Activated T-helper 1 cell treated with Interleukin-2 at 50 U/mL for 16 hours (primary cell): Measurements from ENCODE around the gene MRRF.
"Not testable (repeated sequence)": the region's sequence is repeated elsewhere in the genome, so short reads cannot be mapped to it uniquely, and the experiment has no call there.

Experiments
- DNase-seq: peaks from one replicate; pipeline ENCODE4 v3.0.0-alpha.2; 2020; ENCODE audit warnings: low read depth

The MRRF gene

DNA sequence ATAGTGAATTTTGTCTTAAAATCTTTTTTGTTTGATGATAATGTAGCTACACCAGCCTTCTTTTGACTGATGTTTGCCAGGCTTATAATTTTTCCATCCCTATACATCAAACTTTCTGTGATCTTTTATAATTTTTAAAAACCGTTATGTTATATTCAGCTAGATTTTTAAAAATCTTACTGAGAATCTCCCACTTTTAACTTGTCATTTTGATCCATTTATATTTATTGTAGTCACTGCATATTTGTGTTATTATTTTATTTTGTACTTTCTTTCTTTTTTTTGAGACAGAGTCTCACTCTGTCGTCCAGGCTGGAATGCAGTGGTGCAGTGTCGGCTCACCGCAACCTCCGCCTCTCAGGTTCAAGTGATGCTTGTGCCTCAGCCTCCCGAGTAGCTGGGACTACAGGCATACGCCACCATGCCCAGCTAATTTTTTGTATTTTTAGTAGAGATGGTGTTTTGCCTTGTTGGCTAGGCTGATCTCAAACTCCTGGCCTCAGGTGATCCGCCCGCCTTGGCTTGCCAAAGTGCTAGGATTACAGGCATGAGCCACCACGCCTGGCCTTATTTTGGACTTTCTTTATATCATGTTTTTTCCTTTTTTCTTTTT is 12.7 kb downstream of the MRRF start:
- DNase-seq: no peak

DNA sequence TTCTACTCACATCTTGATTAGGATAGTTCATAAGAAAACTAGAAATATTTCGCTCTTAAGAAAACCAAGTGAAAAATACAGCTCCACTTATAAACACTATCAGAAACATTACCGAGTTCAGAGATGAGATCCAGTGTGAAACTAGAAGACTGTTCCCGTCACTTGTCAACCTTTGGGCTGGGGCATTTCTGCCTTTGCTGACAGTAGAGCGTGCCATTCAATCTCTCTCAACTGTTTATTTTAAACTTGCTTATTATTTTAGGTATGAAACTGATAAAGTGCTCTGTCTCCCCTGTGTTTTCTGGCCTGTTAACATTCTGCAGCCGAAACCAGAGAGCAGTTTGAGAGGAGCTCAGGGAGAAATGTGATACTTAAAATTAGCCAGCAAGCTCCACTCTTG is 16.7 kb downstream of the MRRF start:
- DNase-seq: no peak

- DNase-seq: no peak
Measured at GRCh38 chr9:122286764-122287163, 22.1 kb downstream of the MRRF start.

- DNase-seq: no peak
Measured at GRCh38 chr9:122287214-122287720, 22.6 kb downstream of the MRRF start.

DNA sequence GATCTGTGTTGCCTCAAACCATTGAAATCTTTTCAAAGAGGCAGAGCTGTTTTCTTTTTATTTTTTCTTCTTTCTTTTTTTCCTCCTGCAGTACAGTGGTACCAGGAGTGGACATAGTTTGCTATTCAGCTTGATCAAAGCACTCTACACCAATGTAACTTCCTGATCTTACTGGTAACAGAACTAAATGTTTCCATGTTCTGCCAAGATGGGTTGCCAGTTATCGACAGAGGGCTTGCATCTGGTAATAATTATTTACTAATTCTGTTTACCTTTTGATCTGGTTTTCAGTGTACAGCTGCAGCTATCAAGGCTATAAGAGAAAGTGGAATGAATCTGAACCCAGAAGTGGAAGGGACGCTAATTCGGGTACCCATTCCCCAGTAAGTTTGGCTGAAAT is 26.8 kb downstream of the MRRF start:
- no peak for DNase-seq

GRCh38 chr9:122294531-122294930 is 29.8 kb downstream of the MRRF start:
- DNase-seq: no peak

DNA sequence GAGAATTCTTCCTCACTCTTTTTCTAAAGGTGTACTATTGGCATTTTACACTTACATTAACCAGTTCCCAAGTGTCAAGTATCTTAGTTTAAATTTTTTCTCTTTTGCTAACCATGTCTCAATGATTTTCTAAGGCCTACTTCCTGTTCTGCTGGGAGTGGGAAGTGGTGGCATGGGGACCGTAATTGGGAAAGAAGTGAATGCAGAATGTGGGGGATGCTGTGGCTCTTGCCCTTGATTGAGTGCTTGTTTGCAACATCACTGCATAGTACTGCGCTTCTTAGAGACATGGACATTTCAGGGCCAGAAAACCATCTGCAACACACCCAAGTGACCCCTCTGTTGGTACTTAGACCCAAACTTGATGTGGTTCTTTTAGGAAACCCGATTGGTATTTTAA is 32.8 kb downstream of the MRRF start:
- no peak for DNase-seq

DNA sequence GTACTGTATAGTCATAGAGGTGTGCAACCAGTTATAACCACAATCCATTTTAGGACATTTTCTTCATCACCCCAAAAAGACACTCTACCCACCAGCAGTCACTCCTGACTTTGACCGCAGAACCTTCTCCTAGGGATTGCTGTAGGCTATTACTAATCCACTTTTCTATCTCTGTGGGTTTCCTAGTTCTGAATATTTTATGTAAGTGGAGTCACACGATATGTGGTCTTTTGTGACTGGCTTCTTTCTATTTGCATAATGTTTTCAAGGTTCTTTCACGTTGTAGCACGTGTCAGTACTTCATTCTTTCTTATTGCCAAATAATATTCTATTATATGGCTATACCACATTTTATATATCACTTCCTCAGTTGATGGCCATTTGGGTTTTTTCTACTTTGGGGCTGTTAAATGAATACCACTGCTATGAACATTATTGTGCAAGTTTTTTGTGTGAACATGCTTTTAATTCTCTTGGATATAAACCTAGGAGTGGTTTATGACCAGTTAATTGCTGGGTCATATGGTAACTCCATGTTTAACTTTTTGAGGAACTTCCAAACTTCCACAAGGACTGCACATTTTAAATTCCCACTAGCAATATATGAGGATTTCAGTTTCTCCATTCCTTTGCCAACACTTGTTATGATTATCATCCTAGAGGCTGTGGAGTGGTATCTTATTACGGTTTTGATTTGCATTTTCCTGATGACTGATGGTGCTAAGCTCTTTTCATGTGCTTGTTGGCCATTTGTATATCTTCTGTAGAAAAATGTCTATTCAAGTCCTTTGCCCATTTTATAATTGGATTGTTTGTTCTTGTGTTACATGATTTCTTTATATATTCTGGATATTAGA is 37.8 kb downstream of the MRRF start:
- no peak for DNase-seq

GRCh38 chr9:122307061-122307460 is 42.4 kb downstream of the MRRF start:
- no peak for DNase-seq

GRCh38 chr9:122307925-122308324 is 43.2 kb downstream of the MRRF start:
- no peak for DNase-seq

- DNase-seq: no peak
Measured at GRCh38 chr9:122309861-122310260, 45.2 kb downstream of the MRRF start.

DNA sequence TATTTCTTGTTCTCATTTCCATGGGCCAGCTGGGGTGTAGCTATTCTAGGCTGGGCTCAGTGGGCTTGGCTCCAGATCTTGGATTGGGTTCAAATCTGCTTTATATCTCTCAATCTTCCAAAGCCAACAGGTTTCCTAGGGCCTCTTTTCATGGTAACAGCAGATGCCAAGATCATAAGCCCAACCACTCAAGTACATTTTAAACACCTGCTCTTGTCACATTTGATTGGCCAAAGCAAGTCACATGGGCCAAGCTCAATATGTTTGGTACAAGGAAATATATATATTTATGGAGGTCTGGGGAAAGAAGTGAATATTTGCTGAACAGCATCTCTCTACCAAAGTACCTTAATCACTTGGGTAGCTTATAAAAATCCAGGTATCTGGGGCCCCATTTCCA is 49.5 kb downstream of the MRRF start:
- no peak for DNase-seq

DNA sequence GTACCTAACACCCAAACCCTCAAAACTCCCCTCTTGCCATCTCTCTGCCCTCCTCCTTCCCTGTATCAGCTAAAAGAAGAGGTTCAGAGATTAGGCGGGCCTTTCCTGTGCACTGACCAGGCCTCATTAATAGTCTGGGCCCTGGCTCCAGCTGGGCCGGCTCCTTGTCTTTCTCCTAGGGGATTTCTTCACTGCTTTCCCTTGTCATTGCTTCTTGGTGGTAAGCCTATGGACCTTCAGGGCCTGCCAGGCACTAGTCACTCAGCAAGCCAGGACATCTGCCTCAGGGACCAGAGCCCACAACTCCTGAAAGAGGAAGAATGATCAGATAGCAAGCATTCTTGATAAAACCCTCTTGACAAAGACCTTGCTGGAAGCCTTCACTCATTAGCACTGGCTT is 50.9 kb downstream of the MRRF start:
- DNase-seq: no peak

- no peak for DNase-seq
Measured at GRCh38 chr9:122318284-122318683, 53.6 kb downstream of the MRRF start.

DNA sequence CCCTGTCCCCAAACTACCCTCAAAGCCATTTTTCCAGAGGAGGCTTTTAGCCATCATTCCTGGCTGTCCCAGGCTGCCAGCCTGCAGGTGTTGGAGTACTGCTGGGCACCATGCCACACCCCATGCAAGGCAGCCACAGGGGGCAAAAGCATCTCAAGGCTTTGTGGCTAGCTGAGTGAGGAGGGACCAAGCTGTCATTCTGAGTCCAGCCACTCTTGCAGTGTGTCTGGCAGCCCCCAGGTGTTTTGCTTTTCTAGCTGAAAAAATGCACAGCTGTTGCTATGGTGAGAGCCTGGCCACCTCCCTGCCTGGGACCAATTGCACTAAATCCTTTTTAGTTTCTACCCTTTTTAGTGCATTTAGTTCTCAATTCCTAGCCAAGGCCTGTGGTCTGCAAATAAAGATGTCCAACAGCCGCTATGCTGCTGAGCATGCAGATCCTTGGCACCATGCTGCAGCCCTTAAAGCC is 55.8 kb downstream of the MRRF start:
- no peak for DNase-seq

DNA sequence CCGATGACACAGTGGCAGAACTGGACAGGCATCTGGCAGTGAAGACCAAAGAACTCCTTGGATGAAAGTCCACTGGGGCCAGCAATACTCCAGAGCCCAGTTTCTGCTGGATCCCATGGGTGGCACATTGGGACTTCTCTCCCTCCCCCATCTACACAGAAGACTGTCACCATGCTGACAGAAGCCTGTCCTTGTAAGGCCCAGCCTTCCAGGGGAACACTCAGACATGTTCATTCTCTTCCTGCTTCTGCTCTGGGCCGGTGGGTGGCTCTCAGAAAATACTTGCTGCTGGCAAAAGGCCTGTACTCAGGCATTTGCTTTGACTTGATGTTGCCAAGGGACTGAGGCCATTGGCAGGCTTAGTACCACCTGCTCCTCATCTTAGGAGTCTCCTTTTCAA is 57.9 kb downstream of the MRRF start:
- DNase-seq: no peak

DNA sequence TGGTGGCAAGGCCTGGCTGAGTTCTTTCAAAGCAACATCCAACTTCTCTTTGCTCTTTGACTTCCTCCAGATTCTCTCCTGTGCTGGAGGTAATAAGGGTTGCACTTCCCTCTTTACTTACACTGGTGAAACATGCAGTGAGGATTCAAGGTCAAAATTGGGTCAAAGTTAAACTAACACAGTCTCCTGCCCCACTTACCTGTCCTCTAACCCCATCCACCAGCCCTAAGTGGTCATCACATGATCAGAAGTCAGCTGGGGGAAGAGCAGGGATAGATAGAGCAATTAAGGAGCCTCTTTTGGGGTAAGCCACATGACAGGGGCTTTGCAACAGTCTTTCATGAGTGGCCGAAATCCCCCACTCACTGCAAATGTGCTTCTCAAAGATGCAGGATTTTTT is 60.0 kb downstream of the MRRF start:
- not testable (repeated sequence) for DNase-seq

DNA sequence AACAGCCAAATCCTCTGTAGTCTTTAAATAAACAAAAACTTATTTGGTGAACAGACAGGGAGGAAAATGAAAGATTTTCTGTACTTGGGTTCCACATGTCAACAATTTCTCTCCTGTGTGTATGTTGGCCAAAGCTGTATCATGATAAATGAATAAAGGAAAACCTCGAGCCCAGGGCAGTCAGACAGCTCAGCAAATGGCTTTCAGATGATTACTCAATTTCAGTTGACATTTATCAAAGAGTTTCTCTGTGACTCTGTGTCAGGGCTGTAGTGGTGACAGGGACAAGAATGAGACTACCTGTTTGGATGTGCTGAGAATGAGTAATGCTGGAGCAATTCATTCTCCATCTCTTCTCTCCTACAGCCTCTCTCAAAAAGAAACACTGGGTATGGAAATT is 60.4 kb downstream of the MRRF start:
- no peak for DNase-seq

GRCh38 chr9:122327175-122327574 is 62.5 kb downstream of the MRRF start:
- DNase-seq: no peak

- no peak for DNase-seq
Measured at GRCh38 chr9:122329597-122329996, 64.9 kb downstream of the MRRF start.

DNA sequence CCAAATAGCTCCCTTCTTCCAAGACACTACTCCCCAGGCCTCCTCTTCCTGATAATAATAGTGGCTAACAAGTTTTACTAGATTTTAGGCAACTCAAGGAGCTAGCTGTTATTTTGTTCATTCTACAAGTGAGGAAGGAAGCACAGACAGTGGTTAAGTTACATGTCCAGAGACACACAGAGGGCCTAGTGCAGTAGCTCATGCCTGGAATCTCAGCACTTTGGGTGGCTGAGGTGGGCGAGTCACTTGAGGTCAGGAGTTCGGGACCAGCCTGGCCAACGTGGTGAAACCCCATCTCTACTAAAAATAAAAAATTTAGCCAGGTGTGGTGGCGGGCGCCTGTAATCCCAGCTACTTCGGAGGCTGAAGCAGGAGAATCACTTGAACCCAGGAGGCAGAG is 65.8 kb downstream of the MRRF start:
- DNase-seq: not testable (repeated sequence)

DNA sequence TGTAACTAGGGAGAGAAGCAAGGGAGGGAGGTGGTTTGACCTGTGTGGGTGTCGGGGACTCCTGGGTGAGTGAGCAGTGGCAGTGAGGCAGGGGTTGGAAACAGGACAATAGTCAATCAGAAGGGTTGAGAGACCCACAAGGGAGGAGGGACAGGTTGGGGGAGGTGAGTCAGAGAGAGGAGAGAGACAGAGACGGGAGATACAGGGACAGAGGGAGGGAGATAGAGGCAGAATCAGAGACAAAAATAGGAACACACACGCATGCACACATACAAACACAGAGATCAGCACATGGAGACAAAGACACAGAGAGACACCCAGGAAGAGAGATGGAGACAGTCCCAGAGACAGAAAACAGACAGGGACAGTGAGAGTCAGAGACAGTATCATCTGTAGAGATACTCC is 66.8 kb downstream of the MRRF start:
- DNase-seq: no peak

DNA sequence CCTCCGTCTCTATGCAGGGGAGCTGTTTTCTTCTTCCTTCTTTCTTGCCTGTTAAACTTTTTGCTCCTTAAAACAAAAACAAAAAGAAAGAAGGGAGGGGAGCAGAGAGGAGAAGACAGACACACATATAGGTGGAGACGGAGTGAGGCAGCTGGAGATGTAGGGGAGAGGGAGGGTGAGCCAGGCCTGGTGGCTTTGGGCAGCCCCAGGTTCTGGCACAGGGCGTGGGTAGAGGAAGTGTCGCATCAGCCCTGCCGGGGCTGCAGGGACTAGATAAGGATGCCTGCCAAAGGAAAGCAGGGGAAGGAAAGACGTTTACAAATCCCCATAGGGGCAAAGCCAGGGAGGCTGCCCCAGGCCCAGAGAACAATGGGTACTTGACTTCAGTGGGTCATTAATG is 67.4 kb downstream of the MRRF start:
- DNase-seq: no peak

GRCh38 chr9:122332644-122333043 is 68.0 kb downstream of the MRRF start:
- no peak for DNase-seq
